Kidney (tissue), 14 donors: ENCODE results near the gene MCL1. TPM values are rescaled to one million over a fixed set of nuclear protein-coding genes. Genes with fewer than 3 reads are reported as not detected.
A peak's percentile ranks its signal among the peaks of the same experiment; 100 is the strongest.

Experiments
- DNase-seq, 5 donors: peaks; one replicate each; pipeline ENCODE4 v3.0.0-alpha.2; 2013 to 2020
- FAIRE-seq: peaks from 2 replicates; lab custom pipeline; 2012; peaks lifted over from hg19 to GRCh38; lab: Jason Lieb, UNC
- H3K27ac ChIP-seq, 2 donors: one replicate each; pipeline ENCODE4 v1.7.0; 2013; ENCODE audit warnings: low read depth in 2 of 2, low read length in 2 of 2, inconsistent platforms in 1 of 2
- H3K27me3 ChIP-seq: one replicate; pipeline ENCODE4 v1.7.1; 2013; ENCODE audit warnings: low read length, inconsistent platforms; ENCODE audit not compliant: control insufficient read depth, insufficient read depth
- H3K36me3 ChIP-seq, 3 donors: one replicate each; pipeline versions ENCODE4 v1.7.0 to v1.7.1; 2013; ENCODE audit warnings: low read length in 3 of 3, control low read depth in 1 of 3, inconsistent platforms in 1 of 3; ENCODE audit not compliant: insufficient read depth in 3 of 3, control insufficient read depth in 2 of 3
- H3K4me1 ChIP-seq, 3 donors: one replicate each; pipeline versions ENCODE4 v1.7.0 to v1.7.1; 2013; ENCODE audit warnings: low read length in 3 of 3, inconsistent platforms in 1 of 3, low read depth in 1 of 3; ENCODE audit not compliant: control insufficient read depth in 2 of 3, insufficient read depth in 2 of 3
- H3K4me3 ChIP-seq, 3 donors: one replicate each; pipeline versions ENCODE4 v1.7.0 to v1.8.1; 2013; ENCODE audit warnings: low read length in 3 of 3, control low read depth in 1 of 3, inconsistent platforms in 1 of 3
- H3K9ac ChIP-seq, 3 donors: one replicate each; pipeline versions ENCODE4 v1.7.0 to v1.7.1; 2013; ENCODE audit warnings: low read length in 3 of 3, control low read depth in 1 of 3, inconsistent platforms in 1 of 3
- H3K9me3 ChIP-seq, 3 donors: one replicate each; pipeline versions ENCODE4 v1.7.0 to v1.7.1; 2013; ENCODE audit warnings: low read length in 3 of 3, control low read depth in 1 of 3, inconsistent platforms in 1 of 3; ENCODE audit not compliant: control insufficient read depth in 2 of 3, insufficient read depth in 1 of 3
- CTCF ChIP-seq: IDR thresholded peaks from 3 replicates; pipeline ENCODE4 v1.5.1; 2012; ENCODE audit warnings: mild to moderate bottlenecking, moderate library complexity, borderline replicate concordance; ENCODE audit not compliant: insufficient read depth; ENCODE audit errors: extremely low read depth
- intact Hi-C: fragments of 100-400 bp; cut with DNase I; formaldehyde crosslinking; loops from one replicate; pipeline ENCODE4 v1.11.1; 2022
- polyA plus RNA-seq: library from polyadenylated mRNA; stranded (reverse); fragments of 350-450 nt; fragmentation: Illumina TruSeq; extraction: RNeasy Lipid Tissue Mini Kit (QIAGEN cat#74804); gene quantifications from one replicate; pipeline ENCODE4 v1.2.3, GENCODE V29; 2014; ENCODE audit warnings: low read depth, low replicate concordance; ENCODE audit not compliant: insufficient read depth
- total RNA-seq: library from RNA; stranded (reverse); fragmentation: NEBNext Ultra II Directional; extraction: Animal tissue kit (Norgen Biotek cat#: 25700); gene quantifications from one replicate; pipeline ENCODE4 v1.2.1, GENCODE V29; 2021
- donor health status: control.
- donor health status: control.
- donor health status: control.
- donor health status: control.
- donor health status: control.
- donor health status: DM: yes; HTN: yes; CAD: no.
- donor health status: Normal renal cell carcinoma (clear cell type).

Gene MCL1
- total and polyA plus RNA-seq, 2 donors from 2014 or later, result 79.5 to 253 TPM

DNA sequence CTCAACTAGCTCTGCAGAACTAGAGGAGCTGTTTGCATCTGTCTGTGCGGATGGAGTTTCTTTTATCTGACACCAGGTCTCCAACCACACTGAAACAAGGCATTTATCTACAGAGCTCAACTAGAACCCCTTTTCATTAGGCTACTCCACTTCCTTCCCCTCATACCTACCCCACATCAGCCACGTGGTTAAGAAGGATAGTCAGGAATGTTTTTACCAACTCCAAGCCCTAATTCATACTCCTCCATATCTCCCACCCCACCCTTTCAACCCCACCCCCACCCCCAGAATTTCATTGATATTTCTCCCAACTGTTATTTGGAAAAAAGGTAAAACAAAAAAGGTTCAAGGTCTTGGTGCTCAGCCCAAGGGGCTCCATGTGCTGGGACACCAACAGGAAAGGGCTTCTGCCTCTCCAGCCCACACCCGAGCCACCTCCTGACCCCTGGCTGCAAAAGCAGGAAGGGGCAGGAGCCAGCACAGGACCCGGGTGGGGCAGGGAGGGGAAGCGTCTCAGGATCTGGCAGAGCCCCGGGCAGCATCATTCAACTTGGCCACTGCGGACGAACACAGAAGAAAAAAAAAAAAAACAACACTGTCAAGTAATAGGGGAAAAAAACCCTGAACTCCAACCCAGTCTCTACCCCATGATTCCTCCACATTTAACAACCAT lies 43.0 kb upstream of the MCL1 start:
- peaks cover 0 to 4% (median 0%) of the 10 kb centered on the region in 3 donors for H3K4me1 ChIP-seq
- intact Hi-C loops, result loop anchor here (10.0 kb wide), 1 partner anchor 48 kb away; the partner anchor contains the start of gene MCL1
- no peak for TF ChIP-seq CTCF
- H3K36me3 ChIP-seq, result peaks cover 22 to 55% (median 24%) of the 10 kb centered on the region in 3 donors
- no peak overlapping the region for H3K4me3 ChIP-seq
- no peak for FAIRE-seq
- DNase-seq, result peak in 2 of 5 donors; percentile 47 to 82
- H3K9me3 ChIP-seq, result no peaks in the 10 kb centered on the region
- H3K27me3 ChIP-seq, result no peaks in the 10 kb centered on the region
- H3K27ac ChIP-seq, result peak overlapping the region in 1 of 2 donors; percentile 41
- no peak overlapping the region for H3K9ac ChIP-seq

- FAIRE-seq (no peak), DNase-seq (peak in 3 of 5 donors; percentile 27 to 75 (median 54))
- Histone ChIP-seq H3K4me1 (peaks cover 0 to 4% (median 0%) of the 10 kb centered on the region in 3 donors), H3K4me3 (no peak overlapping the region), H3K27ac (peak overlapping the region in 1 of 2 donors; percentile 41), H3K9me3 (no peaks in the 10 kb centered on the region), H3K27me3 (no peaks in the 10 kb centered on the region), H3K9ac (no peak overlapping the region), H3K36me3 (peaks cover 18 to 48% (median 24%) of the 10 kb centered on the region in 3 donors)
- intact Hi-C loops, result loop anchor here (10.0 kb wide), 1 partner anchor 47 kb away; the partner anchor contains the start of gene MCL1
- peak; percentile 75 for TF ChIP-seq CTCF
Observed at GRCh38 chr1:150621497-150622302, 42.3 kb upstream of the MCL1 start.

- FAIRE-seq, result no peak
- no peaks in the 10 kb centered on the region for H3K27me3 ChIP-seq
- H3K9ac ChIP-seq, result no peak overlapping the region
- no peaks in the 10 kb centered on the region for H3K9me3 ChIP-seq
- intact Hi-C loops, result loop anchor here (10.0 kb wide), 1 partner anchor 46 kb away; the partner anchor contains the start of gene MCL1
- no peak overlapping the region for H3K4me3 ChIP-seq
- H3K36me3 ChIP-seq, result peaks cover 15 to 42% (median 20%) of the 10 kb centered on the region in 3 donors
- TF ChIP-seq CTCF, result no peak
- no peak for DNase-seq
- H3K4me1 ChIP-seq, result peaks cover 0 to 4% (median 0%) of the 10 kb centered on the region in 3 donors
- H3K27ac ChIP-seq, result peak overlapping the region in 1 of 2 donors; percentile 20
Observed at GRCh38 chr1:150620919-150621318, 41.5 kb upstream of the MCL1 start.
